Measurements from ENCODE around the gene PSG6. TPM values are rescaled to one million over a fixed set of nuclear protein-coding genes. Genes with fewer than 3 reads are reported as not detected.

The PSG6 gene
- not detected in 5 replicates for total RNA-seq (2022; extraction: Qiagen RNA extraction)

GRCh38 chr19:42917634-42918033, at the start of gene PSG6:
Gene PSG6, minus strand, starts transcription at chr19:42917894. Its CDS starts 102 bp downstream, at chr19:42917792.

DNA sequence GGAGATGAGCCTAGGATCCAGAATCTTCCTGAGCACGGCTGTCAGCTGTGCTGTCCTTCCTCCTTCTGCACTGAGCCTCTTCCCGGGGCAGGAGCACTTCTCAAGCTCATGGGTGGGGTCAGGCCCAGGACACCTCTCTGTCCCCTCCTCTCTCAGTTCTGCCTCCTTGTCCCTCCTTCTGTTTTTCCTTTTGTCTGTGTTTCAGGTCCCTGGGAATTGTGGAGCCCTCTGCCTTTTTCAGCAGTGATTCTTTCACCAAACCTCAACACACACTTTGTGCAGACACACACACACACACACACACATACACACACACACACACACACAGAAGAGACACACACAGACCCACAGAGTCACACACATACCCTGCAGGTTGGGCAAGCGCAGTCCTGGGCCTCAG, 19.4 kb upstream of the PSG6 start, which contains the start of gene PSG7:
PSG7 (minus strand) TSS at position 101 of the 400 bp plus-strand sequence. CDS start 131 bp downstream, outside the sequence.

DNA sequence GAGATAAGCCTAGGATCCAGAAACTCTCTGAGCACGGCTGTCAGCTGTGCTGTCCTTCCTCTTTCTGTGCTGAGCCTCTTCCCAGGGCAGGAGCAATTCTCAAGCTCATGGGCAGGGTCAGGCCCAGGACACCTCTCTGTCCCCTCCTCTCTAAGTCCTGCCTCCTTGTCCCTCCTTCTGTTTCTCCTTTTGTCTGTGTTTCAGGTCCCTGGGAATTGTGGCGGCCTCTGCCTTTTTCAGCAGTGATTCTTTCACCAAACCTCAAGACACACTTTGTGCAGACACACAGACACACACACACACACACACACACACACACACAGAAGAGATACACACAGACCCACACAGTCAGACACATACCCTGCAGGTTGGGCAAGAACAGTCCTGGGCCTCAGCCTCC, 38.1 kb downstream of the PSG6 start, which contains the start of gene PSG1:
PSG1 (minus strand) TSS at position 101 of the 400 bp plus-strand sequence. CDS start 132 bp downstream, outside the sequence.

Other genes starting within 250 kb of the PSG6 start
- gene PSG3, start 177.4 kb downstream of the PSG6 start, total RNA-seq (2022; extraction: Qiagen RNA extraction) = 0.07 to 0.15 TPM (median 0.08 TPM) in 5 replicates
- gene PSG8, start 152.2 kb downstream of the PSG6 start, total RNA-seq (2022; extraction: Qiagen RNA extraction) = 0.06 to 0.21 TPM (median 0.20 TPM) in 5 replicates
- 0.08 to 0.45 TPM (median 0.23 TPM) in 5 replicates for gene PSG1, start 38.2 kb downstream of the PSG6 start, total RNA-seq (2022; extraction: Qiagen RNA extraction)
- 0.04 to 0.11 TPM (median 0.06 TPM) in 5 replicates for gene PSG7, start 19.3 kb upstream of the PSG6 start, total RNA-seq (2022; extraction: Qiagen RNA extraction)
- not detected in 5 replicates for gene PSG11, start 108.6 kb upstream of the PSG6 start, total RNA-seq (2022; extraction: Qiagen RNA extraction)
- not detected in 5 replicates for gene PSG2, start 164.8 kb upstream of the PSG6 start, total RNA-seq (2022; extraction: Qiagen RNA extraction)